Stimulated activated CD4-positive, alpha-beta T cell treated with anti-CD3 and anti-CD28 coated beads, Interleukin-2, amount 100 ng/mL, for 48 hours (primary cell): Measurements from ENCODE around the gene SIPA1.
A peak's percentile ranks its signal among the peaks of the same experiment; 100 is the strongest.
"Not testable (repeated sequence)": the region's sequence is repeated elsewhere in the genome, so short reads cannot be mapped to it uniquely, and the experiment has no call there.

Experiments
- DNase-seq, 2 donors: peaks; one replicate each; pipeline ENCODE4 v3.0.0-alpha.2; 2020

Gene SIPA1

DNA sequence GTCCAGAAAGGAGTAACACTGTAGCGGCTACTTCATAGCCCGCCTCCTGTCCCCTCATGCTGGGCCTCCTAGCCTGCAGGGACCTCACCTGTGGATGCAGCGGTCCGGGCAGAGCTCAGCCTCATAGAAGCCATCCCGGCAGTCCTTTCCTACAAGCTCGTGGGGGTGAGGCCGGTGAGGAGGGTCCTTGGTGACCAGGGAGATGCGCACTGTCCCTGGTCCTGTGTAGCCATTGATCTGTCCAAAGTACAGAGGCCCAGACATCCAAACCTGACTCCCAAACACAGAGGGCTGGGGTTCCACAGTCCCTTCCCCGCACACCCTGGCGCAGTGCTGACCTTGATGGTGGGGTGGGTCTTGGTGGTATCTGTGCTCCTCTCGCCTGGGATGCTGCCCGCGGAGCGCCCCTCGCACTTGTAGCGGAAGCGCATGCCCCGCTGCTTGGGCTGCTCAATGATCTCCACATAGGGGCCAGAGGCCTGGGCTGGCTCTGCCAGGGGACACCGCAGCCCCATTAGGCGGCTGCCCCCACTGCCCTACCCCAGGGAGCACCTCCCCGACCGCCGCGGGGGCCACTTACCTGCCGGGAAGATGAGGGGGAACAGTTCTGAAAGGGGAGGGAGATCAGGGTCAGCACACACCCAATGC lies 23.8 kb downstream of the SIPA1 start:
- DNase-seq, result no peak

DNA sequence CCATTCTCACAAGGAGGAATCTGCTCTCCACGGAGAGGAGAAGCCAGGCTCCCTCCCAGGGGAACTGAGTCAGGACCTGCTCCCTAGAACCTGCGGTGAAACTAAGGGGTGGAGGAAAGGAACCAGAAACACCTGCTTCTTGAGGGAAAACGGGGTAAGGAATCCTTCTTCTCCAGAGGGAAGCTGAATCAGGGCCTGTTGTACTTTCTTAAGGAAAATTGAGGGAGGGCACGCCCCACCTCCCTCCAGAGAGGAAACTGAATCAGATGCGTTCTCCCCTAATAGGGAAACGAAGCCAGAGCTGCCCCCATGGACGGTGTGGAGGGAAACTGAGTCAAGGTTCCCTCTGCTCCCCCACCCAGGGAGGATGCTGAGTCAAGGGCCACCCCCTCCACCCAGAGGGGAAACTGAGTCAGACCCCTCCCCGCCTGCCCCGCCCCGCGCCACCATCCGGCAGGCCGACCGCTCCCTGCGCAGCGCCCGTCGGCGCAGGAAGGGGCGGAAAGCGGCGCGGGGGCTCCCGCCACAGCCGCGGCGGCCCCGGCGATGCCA lies 24.4 kb downstream of the SIPA1 start:
- no peak for DNase-seq

DNA sequence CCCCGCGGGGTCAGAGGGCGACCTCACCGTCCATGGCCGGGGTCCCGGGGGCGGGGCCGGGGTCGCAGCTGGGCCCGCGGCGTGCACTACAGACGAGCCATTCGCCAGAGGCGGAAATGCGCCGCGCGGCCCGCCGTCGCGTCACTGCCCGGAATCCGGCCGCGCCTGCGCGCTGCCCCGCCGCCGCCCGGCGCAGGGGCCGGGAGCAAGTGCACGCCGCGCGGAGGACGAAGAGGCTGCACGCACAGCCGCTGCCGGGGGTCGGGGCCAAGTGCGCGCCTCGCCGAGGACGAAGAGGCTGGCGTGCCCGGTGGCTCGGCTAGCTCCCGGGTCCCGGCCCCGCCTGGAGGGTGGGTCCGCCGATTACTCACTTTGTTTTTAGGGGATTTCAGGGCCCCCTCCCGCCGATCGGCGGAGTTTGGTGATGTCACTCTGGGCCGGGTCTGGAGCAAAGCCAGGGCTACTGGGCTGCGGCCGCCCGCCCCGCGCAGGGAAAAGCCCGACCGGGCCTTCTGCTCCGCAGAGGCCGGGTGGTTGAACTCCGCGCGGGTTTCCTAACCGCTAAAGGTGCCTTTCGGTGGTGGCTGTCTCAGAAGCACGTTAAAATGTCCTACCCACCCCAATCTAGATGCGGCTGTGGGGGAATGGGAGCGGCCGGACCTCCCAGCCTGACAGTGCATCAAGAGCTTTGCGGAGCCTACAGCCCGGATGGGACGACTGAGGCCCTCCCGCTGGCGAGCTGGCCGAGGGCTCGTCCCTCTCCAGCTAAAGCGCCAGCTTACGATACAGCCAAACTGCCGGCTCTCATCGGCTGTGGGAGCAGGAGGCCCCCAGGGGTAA lies 25.1 kb downstream of the SIPA1 start, which contains the start of gene RELA:
RELA (minus strand) TSS at position 118 of the 840 bp plus-strand sequence; CDS start at position 34, 84 bp downstream.
- DNase-seq, result peak; percentile 82 to 89

DNA sequence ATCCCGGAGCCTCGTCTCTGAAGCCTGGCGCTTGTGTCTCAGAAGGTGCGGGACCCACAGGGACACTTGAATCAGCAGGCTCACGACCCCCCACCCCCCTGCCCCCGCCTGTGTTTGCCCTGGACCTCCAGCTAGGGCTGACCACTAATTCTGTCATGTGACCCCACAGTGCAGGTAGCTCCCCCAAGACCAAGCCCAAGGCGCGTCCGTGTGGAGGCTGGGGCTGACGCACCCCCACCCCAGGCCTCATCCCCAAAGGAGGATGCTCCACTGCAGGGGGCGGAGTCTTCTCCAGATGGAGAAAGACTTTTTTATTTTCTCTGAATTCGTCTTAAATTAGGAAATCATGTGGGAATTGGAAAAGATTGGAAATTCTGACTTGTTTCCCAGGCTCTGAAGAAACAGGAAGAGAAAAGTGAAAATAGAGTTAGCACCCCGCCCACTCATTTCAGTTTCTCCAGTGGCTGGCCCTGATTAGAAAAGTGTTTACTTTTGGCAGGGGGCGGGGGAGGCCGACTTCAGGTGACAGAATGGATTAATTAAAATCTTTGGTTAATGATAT lies 25.8 kb downstream of the SIPA1 start:
- peak in 1 of 2 donors; percentile 49 for DNase-seq

DNA sequence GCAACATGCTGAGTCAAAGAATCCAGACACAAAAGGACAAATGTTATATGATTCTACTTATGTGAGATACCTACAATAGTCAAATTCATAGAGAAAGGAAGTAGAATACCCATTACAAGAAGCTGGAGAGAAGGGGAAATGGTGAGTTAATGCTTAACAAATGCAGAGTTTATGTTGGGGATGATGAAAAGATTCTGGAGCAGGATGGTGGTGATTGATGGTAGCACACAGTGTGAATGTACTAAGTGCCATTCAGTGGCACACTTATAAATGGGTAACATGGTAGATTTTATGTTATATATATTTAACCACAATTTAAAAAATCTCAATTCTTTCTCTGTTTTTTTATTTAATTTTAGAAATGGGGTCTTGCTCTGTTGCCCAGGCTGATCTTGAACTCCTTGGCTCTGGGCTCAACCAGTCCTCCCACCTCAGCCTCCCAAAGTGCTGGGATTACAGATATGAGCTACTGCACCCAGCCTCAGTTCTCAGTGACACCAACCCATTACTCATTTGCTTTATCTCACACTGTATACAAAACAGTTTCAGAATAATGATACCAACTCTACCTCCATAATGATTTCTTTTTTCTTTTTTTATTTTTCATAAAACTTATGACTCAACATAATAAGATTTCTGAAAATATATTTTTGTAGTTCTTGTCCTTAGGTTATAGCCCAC lies 34.4 kb downstream of the SIPA1 start:
- no peak for DNase-seq

DNA sequence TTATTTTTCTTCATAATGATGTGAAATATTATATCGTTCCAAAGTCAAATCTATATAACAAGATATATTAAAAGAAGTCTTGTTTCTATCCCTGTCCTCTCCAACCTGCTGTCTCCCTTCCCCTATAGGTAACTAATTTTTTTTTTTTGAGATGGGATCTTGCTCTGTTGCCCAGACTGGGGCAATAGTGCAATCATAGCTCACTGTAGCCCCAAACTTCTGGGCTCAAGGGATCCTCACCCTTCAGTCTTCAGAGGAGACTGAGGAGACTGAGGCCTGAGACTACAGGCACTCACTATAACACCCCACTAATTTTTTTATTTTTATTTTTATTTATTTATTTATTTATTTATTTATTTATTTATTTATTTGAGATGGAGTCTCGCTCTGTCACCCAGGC lies 35.1 kb downstream of the SIPA1 start:
- DNase-seq, result no peak

DNA sequence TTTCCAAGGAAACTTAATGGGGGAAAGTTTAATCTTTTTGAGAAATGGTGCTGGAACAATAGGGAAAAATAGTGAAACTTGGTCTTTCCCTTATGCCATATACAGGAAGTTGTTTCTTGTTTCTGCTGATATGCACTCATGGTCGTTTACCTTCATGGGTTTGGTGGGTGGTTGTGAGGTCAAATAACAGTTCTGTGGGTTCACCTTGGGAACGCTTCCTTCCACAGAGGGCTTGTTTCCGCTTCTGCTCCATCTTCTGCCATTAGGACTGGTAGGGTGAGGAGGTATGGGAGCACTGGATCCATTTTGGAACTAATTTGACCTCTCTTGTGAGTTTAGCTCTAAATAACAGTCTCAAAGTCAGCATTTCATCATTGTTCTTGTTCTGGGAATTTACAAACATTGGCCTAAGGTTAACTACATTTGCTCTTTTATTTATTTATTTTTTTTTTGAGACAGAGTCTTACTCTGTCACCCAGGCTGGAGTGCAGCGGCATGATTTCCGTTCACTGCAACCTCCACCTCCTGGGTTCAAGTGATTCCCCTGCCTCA lies 42.4 kb downstream of the SIPA1 start:
- no peak for DNase-seq

DNA sequence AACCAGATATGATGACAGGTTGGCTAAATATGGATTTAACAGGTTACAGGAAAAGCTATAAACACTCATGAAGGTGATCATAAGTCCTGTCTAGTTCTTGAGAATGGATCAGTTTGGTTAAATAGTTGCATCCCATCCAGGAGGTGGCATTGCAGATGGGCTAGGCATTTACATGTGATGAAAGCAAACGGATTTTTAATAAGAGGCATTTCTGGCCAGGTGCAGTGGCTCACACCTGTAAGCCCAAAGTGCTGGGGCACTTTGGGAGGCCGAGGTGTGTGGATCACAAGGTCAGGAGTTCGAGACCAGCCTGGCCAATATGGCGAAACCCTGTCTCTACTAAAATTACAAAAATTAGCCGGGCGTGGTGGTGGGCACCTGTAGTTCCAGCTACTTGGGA lies 45.6 kb downstream of the SIPA1 start:
- DNase-seq, result not testable (repeated sequence)

DNA sequence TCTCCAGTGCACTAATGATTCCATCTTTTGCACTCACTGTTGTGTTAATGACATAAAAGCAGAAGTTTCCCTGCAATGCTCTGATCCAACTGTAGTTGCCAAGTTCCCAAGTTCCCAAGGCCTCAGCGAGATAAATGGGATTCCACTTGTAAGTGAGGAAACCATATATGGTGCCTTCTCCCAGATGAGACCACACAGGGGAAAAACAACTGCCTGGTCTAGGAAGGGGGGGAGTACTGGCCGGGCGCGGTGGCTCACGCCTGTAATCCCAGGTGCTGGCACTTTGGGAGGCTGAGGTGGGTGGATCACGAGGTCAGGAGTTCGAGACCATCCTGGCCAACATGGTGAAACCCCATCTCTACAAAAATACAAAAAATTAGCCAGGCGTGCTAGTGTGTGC lies 48.1 kb downstream of the SIPA1 start:
- DNase-seq, result no peak

DNA sequence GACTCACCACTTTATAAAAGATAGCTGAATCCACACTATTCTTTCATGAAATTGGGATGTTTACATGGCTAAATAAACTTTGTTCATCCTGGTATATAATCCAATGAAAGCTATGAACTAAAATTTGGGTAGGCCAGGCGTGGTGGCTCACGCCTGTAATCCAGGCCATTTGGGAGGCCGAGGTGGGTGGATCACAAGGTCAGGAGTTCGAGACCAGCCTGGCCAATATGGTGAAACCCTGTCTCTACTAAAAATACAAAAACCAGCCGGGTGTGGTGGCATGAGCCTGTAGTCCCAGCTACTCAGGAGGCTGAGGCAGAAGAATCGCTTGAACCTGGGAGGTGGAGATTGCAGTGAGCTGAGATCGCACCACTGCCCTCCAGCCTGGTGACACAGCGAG lies 53.9 kb downstream of the SIPA1 start:
- DNase-seq, result not testable (repeated sequence)

DNA sequence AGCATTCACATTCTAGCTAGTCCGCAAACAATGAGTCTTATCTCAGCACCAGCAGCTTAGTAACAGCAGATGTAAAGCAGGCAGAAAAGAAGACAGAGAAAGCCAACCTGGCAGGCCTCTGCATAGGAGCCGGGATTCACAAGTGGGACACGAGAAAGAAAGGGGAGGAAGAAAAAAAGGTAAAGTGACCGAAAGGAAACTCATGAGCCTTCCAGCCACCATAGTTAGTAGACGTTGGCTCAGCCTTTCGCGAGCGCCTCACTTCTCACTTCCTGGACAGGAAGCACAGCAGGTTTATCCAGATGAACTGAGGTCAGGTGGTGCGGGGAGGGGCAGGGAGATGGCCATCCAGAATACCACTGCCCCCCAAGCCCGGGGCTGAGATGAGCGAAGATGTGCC lies 54.5 kb downstream of the SIPA1 start:
- no peak for DNase-seq

DNA sequence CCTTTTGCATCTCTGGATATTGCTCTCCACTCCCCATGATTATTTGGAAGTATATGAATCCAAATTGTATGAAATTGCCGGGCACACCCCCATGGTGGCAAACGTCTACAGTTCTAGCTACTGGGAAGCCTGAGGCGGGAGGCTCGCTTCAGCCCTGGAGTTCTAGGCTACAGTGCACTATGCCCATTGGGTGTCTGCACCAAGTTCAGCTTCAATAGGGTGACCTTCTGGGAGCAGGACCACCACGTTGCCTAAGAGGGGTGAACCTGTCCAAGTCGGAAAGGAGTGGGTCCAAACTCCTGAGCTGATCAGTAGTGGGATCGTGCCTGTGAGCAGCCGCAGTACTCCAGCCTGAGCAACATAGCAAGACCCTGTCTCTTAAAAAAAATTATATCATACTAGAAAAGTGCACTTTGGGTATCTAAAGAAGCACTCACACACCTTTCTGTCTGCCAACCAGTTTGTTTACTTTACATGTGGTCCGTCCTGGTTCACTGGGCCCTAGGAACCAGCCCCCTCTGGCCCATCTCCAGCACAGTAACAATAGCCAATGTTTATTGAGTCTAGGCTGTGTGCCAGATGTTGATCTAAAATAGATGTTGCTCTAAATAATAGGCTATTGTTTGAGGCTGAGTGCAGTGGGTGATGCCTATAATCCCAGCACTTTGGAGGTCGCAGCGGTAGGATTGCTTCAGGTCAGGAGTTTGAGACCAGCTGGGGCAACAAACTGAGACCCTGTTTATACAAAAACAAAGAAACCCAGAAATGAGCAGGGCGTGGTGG lies 57.7 kb downstream of the SIPA1 start:
- DNase-seq, result no peak

DNA sequence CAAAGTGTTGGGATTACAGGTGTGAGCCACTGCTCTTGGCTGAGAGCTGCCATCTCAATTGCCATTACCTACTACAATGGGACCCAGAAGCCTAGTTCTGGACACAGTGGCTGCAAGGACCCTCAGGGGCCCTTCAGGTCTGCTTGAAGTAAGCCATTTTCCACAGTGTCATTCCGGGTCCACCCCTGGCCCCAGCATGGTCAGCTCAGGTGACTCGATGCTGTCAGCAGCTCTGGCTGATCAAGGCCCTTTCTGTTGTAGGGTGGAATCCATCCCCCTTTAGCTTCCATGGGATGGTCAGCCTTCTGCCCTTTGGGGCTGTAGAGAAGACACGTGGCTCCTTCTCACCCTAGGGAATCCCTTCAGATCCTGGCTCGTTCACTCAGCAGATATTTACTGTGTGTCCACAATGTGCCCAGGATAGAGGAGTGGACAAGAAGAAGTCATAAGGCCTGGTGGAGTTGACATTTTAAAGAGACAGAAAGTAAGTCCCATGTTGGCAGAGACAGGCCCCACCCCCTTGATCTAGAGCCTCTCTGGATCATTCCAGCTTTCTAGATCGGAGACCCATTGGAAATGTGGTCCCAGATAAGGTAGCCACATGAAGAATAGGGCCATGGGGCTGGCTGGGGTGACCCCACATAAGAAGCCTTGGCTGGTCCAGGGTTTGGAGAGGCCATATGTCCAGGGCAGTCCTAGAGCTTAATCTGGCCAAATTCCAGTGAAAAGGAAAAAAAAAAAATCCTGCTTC lies 59.1 kb downstream of the SIPA1 start:
- no peak for DNase-seq

DNA sequence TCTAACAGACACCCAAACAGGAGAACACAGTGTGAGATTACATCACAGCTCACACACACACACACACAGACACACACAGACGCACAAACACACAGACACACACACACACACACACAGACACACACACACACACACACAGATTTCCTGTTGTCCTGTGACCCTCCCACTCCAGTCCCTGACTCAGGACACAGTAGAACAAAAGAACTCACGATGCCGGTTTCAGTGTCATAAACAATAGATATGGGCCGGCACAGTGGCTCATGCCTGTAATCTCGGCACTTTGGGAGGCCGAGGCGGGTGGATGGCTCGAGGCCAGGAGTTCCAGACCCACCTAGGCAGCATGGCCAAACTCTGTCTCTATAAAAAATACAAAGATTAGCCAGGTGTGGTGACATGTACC lies 60.3 kb downstream of the SIPA1 start:
- DNase-seq, result no peak

DNA sequence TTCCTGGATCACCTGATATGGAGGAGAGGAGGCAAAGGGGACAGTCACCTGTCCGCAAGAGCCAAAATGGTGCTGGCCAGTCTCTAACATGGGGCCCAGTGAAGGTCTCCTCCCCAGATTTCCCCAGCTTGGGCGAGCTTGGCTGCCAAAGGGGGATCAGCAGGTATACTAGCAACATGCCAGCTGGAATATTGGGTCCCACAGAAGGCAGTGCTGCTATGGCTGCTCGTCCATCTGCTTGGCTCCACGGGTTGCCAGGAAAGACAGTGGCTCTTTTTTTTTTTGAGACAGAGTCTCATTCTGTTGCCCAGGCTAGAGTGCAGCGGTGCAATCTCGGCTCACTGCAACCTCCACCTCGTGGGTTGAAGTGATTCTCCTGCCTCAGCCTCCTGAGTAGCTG lies 61.4 kb downstream of the SIPA1 start:
- DNase-seq, result no peak

DNA sequence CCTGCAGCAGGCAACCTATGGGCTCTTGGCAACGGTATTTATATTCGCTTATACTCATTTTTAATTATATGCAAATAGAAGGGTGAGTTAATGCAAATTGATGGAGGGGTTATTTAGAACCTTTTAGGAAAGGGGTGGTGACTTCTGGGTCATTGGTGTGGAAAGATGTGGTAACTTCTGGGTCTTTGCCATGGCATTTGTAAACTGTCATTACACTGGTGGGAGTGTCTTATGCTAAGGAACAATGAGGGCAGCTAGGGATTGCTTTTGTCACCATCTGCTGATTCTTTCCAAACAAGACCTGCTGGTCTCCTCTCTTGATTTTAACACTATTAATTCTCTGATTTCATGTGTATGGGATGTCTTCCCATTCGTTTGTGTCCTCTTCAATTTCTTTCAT lies 62.5 kb downstream of the SIPA1 start:
- no peak for DNase-seq
